ENCODE results near the gene CARF.

CARF gene

GRCh38 chr2:203014456-203015199 is 102.6 kb downstream of the CARF start, which contains the start of gene NBEAL1:
NBEAL1 (plus strand) TSS chr2:203014875; CDS start chr2:203016385, 1,510 bp downstream.
- Histone ChIP-seq H3K27me3 (no peaks in the 10 kb centered on the region), H3K36me3 (no peaks in the 10 kb centered on the region), H3K27ac (peak within 1 kb of the TSS; percentile 67), H3K9me3 (no peaks in the 10 kb centered on the region), H4K20me1 (no peaks in the 10 kb centered on the region), H3K4me2 (peak within 1 kb of the TSS; percentile 93), H3K4me3 (peak within 1 kb of the TSS; percentile 82), H3K4me1 (peaks cover 28% of the 10 kb centered on the region), H3K9ac (peak within 1 kb of the TSS; percentile 80)
- TF ChIP-seq Cebpa-rat (IDR thresholded peaks at IDR 0.05) = no peak

DNA sequence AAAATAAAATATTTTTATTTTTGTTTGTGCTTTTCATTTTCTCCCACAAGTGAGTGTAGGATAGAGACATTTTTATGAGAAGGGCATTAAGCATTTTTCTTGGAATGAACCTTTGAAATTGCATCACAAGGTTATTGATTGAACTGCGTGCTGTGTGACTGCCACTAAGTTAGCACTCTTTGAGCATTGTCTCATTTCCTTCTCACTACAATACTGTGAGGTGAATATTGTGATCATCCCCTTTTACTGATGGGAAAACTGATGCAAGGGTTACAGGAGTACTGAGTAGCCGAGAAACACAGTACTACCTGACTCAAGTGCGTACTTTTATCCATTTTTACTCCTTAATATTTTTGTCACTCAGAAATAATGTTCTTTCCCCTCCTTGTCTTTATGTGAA is 104.6 kb downstream of the CARF start:
- TF ChIP-seq Cebpa-rat (IDR thresholded peaks at IDR 0.05) = no peak
- H4K20me1 ChIP-seq = no peaks in the 10 kb centered on the region
- no peaks in the 10 kb centered on the region for H3K27me3 ChIP-seq
- H3K4me1 ChIP-seq = peaks cover 28% of the 10 kb centered on the region
- no peak overlapping the region for H3K4me3 ChIP-seq
- no peaks in the 10 kb centered on the region for H3K9me3 ChIP-seq
- no peak overlapping the region for H3K9ac ChIP-seq
- peak overlapping the region; percentile 19; the same call in 1 of the 2 replicates for H3K4me2 ChIP-seq
- no peak overlapping the region for H3K27ac ChIP-seq
- no peaks in the 10 kb centered on the region for H3K36me3 ChIP-seq

- H3K4me1 ChIP-seq = peaks cover 33% of the 10 kb centered on the region
- H3K9ac ChIP-seq = no peak overlapping the region
- H3K4me2 ChIP-seq = peak overlapping the region; percentile 5; the same call in 1 of the 2 replicates
- no peak for TF ChIP-seq Cebpa-rat (IDR thresholded peaks at IDR 0.05)
- no peaks in the 10 kb centered on the region for H4K20me1 ChIP-seq
- no peak overlapping the region for H3K4me3 ChIP-seq
- no peaks in the 10 kb centered on the region for H3K36me3 ChIP-seq
- H3K9me3 ChIP-seq = no peaks in the 10 kb centered on the region
- no peaks in the 10 kb centered on the region for H3K27me3 ChIP-seq
- no peak overlapping the region for H3K27ac ChIP-seq
Measured at GRCh38 chr2:203018181-203018580, 106.1 kb downstream of the CARF start.

DNA sequence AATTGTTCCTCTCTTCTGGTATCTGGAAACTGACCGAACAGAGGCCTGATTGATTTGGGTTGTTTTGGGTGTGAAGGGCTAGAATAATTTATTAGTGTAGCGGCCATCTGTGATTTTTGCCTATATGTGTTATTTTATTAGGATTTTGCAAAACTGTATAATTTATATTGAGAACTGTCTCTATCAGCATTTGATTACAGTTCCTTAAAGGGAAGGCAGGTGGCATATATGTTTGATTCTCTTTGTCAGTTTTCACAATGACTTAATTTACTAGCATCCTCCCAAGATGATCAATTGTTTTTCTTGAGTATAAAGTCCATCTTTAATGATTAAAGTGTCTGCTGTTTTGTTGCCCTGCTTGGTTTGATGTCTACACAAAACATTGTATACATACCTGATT is 107.1 kb downstream of the CARF start:
- Histone ChIP-seq H3K36me3 (no peaks in the 10 kb centered on the region), H3K4me2 (no peak overlapping the region), H3K27me3 (no peaks in the 10 kb centered on the region), H3K4me1 (peaks cover 25% of the 10 kb centered on the region), H4K20me1 (no peaks in the 10 kb centered on the region), H3K9ac (no peak overlapping the region), H3K4me3 (no peak overlapping the region), H3K9me3 (no peaks in the 10 kb centered on the region), H3K27ac (no peak overlapping the region)
- no peak for TF ChIP-seq Cebpa-rat (IDR thresholded peaks at IDR 0.05)

DNA sequence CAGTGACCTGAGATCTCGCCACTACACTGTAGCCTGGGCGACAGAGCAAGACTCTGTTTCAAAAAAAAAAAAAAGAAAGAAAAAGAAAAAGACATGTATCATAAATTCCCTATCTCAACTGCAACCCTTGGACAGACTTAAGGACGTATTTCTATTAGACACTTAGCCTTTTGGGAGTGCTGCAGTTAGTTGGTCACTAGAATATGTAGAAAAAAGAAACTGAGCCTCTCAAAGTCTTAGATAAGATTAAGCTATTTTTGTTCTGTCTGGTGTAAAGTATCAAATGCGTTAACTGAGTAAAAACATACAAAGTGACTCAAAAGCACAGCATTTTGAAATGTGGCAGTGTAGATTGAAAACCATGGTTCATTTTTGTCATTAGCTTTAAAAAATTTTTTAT is 109.9 kb downstream of the CARF start:
- H3K4me1 ChIP-seq = peaks cover 6% of the 10 kb centered on the region
- H3K4me3 ChIP-seq = no peak overlapping the region
- no peak for TF ChIP-seq Cebpa-rat (IDR thresholded peaks at IDR 0.05)
- H3K27ac ChIP-seq = no peak overlapping the region
- no peaks in the 10 kb centered on the region for H4K20me1 ChIP-seq
- H3K9me3 ChIP-seq = no peaks in the 10 kb centered on the region
- H3K4me2 ChIP-seq = no peak overlapping the region
- no peaks in the 10 kb centered on the region for H3K36me3 ChIP-seq
- no peak overlapping the region for H3K9ac ChIP-seq
- no peaks in the 10 kb centered on the region for H3K27me3 ChIP-seq

GRCh38 chr2:203022751-203023150 is 110.7 kb downstream of the CARF start:
- no peak for TF ChIP-seq Cebpa-rat (IDR thresholded peaks at IDR 0.05)
- H3K4me1 ChIP-seq = peaks cover 5% of the 10 kb centered on the region; the same call in 1 of the 2 replicates

GRCh38 chr2:203025592-203025991 is 113.5 kb downstream of the CARF start:
- no peak overlapping the region for H3K4me3 ChIP-seq
- H3K9me3 ChIP-seq = no peaks in the 10 kb centered on the region
- TF ChIP-seq Cebpa-rat (IDR thresholded peaks at IDR 0.05) = no peak
- no peaks in the 10 kb centered on the region for H4K20me1 ChIP-seq
- H3K4me2 ChIP-seq = no peak overlapping the region
- peaks cover 5% of the 10 kb centered on the region; the same call in 1 of the 2 replicates for H3K4me1 ChIP-seq
- H3K9ac ChIP-seq = no peak overlapping the region
- H3K27me3 ChIP-seq = no peaks in the 10 kb centered on the region
- no peak overlapping the region for H3K27ac ChIP-seq
- H3K36me3 ChIP-seq = no peaks in the 10 kb centered on the region

More at GRCh38 chr2:203022751-203023150, 110.7 kb downstream of the CARF start:
- Histone ChIP-seq H3K36me3 (no peaks in the 10 kb centered on the region), H3K27ac (no peak overlapping the region), H3K9ac (no peak overlapping the region), H3K4me2 (peak overlapping the region; percentile 31; the same call in 1 of the 2 replicates), H3K27me3 (no peaks in the 10 kb centered on the region), H3K4me3 (no peak overlapping the region), H4K20me1 (no peaks in the 10 kb centered on the region), H3K9me3 (no peaks in the 10 kb centered on the region)

DNA sequence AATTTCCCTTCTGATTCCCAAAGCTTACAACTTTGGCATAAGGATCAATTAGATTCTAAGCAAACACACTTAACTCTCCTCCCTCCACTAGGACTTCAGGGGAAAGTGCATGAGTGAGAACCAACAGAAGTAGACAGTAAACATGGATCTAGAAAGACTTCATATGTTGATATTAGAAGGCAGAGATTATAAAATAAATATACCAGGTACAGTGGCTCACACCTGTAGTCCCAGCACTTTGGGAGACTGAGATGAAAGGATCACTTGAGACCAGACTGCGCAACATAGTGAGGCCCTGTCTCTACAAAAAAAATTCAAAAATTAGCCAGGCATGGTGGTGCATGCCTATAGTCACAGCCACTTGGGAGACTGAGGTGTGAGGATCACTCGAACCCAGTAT is 118.5 kb downstream of the CARF start:
- H3K4me1 ChIP-seq = no peaks in the 10 kb centered on the region
- no peak overlapping the region for H3K27ac ChIP-seq
- H3K27me3 ChIP-seq = no peaks in the 10 kb centered on the region
- no peak for TF ChIP-seq Cebpa-rat (IDR thresholded peaks at IDR 0.05)
- H4K20me1 ChIP-seq = no peaks in the 10 kb centered on the region
- no peak overlapping the region for H3K4me2 ChIP-seq
- H3K4me3 ChIP-seq = no peak overlapping the region
- H3K9ac ChIP-seq = no peak overlapping the region
- H3K9me3 ChIP-seq = no peaks in the 10 kb centered on the region
- H3K36me3 ChIP-seq = no peaks in the 10 kb centered on the region

GRCh38 chr2:203030991-203031390 is 118.9 kb downstream of the CARF start:
- no peaks in the 10 kb centered on the region for H3K36me3 ChIP-seq
- no peaks in the 10 kb centered on the region for H3K9me3 ChIP-seq
- no peaks in the 10 kb centered on the region for H4K20me1 ChIP-seq
- no peak for TF ChIP-seq Cebpa-rat (IDR thresholded peaks at IDR 0.05)
- H3K4me2 ChIP-seq = no peak overlapping the region
- no peak overlapping the region for H3K4me3 ChIP-seq
- H3K27ac ChIP-seq = no peak overlapping the region
- H3K27me3 ChIP-seq = no peaks in the 10 kb centered on the region
- no peaks in the 10 kb centered on the region for H3K4me1 ChIP-seq
- H3K9ac ChIP-seq = no peak overlapping the region

DNA sequence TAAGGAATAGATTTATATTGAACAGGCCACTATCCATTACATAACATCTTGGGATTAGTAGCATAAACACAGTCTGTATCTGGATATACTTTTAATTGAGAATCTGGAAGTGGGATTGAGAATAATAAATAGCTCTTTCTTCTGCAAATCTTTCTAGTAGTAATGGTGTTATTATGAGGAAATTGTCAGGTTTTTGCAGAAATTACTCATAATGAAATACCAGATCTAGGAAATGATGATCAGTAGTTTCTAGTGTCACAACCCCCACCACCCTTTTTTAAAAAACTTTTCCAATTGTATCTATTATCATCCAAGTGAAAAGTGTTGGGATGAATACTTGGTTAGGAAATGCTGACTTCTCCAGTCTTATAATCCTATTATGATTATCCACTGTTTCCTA is 121.3 kb downstream of the CARF start:
- H3K36me3 ChIP-seq = no peaks in the 10 kb centered on the region
- H3K27me3 ChIP-seq = no peaks in the 10 kb centered on the region
- TF ChIP-seq Cebpa-rat (IDR thresholded peaks at IDR 0.05) = no peak
- H3K4me3 ChIP-seq = no peak overlapping the region
- H3K4me1 ChIP-seq = no peaks in the 10 kb centered on the region
- no peak overlapping the region for H3K4me2 ChIP-seq
- H4K20me1 ChIP-seq = no peaks in the 10 kb centered on the region
- no peak overlapping the region for H3K9ac ChIP-seq
- H3K27ac ChIP-seq = no peak overlapping the region
- no peaks in the 10 kb centered on the region for H3K9me3 ChIP-seq
